Ovary (tissue), 3 donors: ENCODE measurements around the gene RRAGB.

Experiments
- CTCF ChIP-seq, 3 donors: fragments of 450-650 bp in 2 of 3; fragments of 200-600 bp in 1 of 3; IDR thresholded peaks; one replicate each; pipeline versions ENCODE4 v1.5.1 to v1.8.0; 2016 to 2022; ENCODE audit warnings: antibody characterized with exemption in 3 of 3, mild to moderate bottlenecking in 1 of 3
- EP300 ChIP-seq: sonication (generic); formaldehyde crosslinking; IDR thresholded peaks from one replicate; pipeline ENCODE4 v1.6.1; 2017; ENCODE audit warnings: antibody characterized with exemption
- POLR2A ChIP-seq: fragments of 450-650 bp; IDR thresholded peaks from one replicate; pipeline ENCODE4 v1.6.1; 2017; ENCODE audit warnings: antibody characterized with exemption, mild to moderate bottlenecking, moderate library complexity
- donor health status: DM: no; HTN: no; CAD: no.

GRCh38 chrX:55695227-55696018 lies 22.1 kb upstream of the RRAGB start:
- TF ChIP-seq CTCF (IDR thresholded peaks at IDR 0.05) (no peak), EP300 (no peak), POLR2A (no peak)
